B cell (primary cell): ENCODE data around the gene CPN1. TPM values are rescaled to one million over a fixed set of nuclear protein-coding genes. Genes with fewer than 3 reads are reported as not detected.

Source experiments
- ATAC-seq: fragments of 200-7000 bp; cut with Tn5 transposase; one replicate; pipeline ENCODE4 v1.10.0; 2021; ENCODE audit warnings: low read depth, mild to moderate bottlenecking, moderate number of reproducible peaks, moderate library complexity
- CTCF ChIA-PET: fragments of 350-600 bp; sonication (Branson Sonifier 250); formaldehyde crosslinking; loops from one replicate; lab custom pipeline; 2021; ENCODE audit warnings: antibody characterized with exemption, inconsistent platforms; lab: Charles Lee
- POLR2A ChIA-PET: fragments of 350-600 bp; sonication (Branson Sonifier 250); formaldehyde crosslinking; loops from one replicate; lab custom pipeline; 2021; ENCODE audit warnings: antibody characterized with exemption; lab: Charles Lee
- DNase-seq: peaks from one replicate; pipeline ENCODE4 v3.0.0; 2013
- H2AFZ ChIP-seq: 2 replicates; pipeline ENCODE4 v1.6.1; 2012; ENCODE audit warnings: mild to moderate bottlenecking, low read depth, low read length; ENCODE audit not compliant: insufficient read depth, poor library complexity, severe bottlenecking
- H3K27ac ChIP-seq, 2 donors: 1 replicate in 1 of 2; 2 replicates in 1 of 2; pipeline ENCODE4 v1.5.1; 2012 to 2013; ENCODE audit warnings: low read length in 2 of 2, mild to moderate bottlenecking in 2 of 2, moderate library complexity in 1 of 2
- H3K27me3 ChIP-seq, 4 experiments: fragments of 200-600 bp in 1 of 4; sonication (generic) in 1 of 4; replicated peaks in 1 of 4; 1 replicate in 2 of 4; 2 replicates in 2 of 4; pipeline versions ENCODE4 v1.6.1 to v1.7.0; 2013 to 2016; ENCODE audit warnings: low read length in 3 of 4, mild to moderate bottlenecking in 2 of 4, mixed read lengths in 1 of 4, moderate library complexity in 1 of 4; ENCODE audit not compliant: insufficient read depth in 4 of 4, control insufficient read depth in 3 of 4; ENCODE audit errors: control extremely low read depth in 1 of 4
- H3K36me3 ChIP-seq, 2 experiments: replicated peaks in 1 of 2; 1 replicate in 1 of 2; 2 replicates in 1 of 2; pipeline versions ENCODE4 v1.6.1 to v1.7.1; 2013; ENCODE audit warnings: low read length in 1 of 2; ENCODE audit not compliant: insufficient read depth in 2 of 2, control insufficient read depth in 1 of 2; ENCODE audit errors: control extremely low read depth in 1 of 2, extremely low read depth in 1 of 2
- H3K4me1 ChIP-seq, 2 donors: fragments of 200-600 bp in 1 of 2; sonication (generic) in 1 of 2; 1 replicate in 1 of 2; 2 replicates in 1 of 2; pipeline versions ENCODE4 v1.5.1 to v1.6.1; 2013 to 2017; ENCODE audit warnings: low read length in 2 of 2; ENCODE audit not compliant: control insufficient read depth in 2 of 2, insufficient read depth in 2 of 2
- H3K4me2 ChIP-seq: replicated peaks from 2 replicates; pipeline ENCODE3; 2012; ENCODE audit warnings: mild to moderate bottlenecking, low read depth, low read length; ENCODE audit not compliant: poor library complexity, severe bottlenecking
- H3K4me3 ChIP-seq, 5 experiments: fragments of 200-600 bp in 1 of 5; sonication (generic) in 1 of 5; 1 replicate in 3 of 5; 2 replicates in 2 of 5; pipeline versions ENCODE4 v1.5.1 to v1.7.0; 2011 to 2016; ENCODE audit warnings: low read length in 4 of 5, mild to moderate bottlenecking in 4 of 5, low read depth in 2 of 5, control low read depth in 1 of 5, moderate library complexity in 1 of 5; ENCODE audit not compliant: insufficient read depth in 1 of 5; ENCODE audit errors: control extremely low read depth in 1 of 5, extremely low read depth in 1 of 5
- H3K79me2 ChIP-seq: fragments of 200-600 bp; sonication (generic); one replicate; pipeline ENCODE4 v1.6.0; 2016; ENCODE audit warnings: low read length; ENCODE audit not compliant: control insufficient read depth, insufficient read depth
- H3K9ac ChIP-seq: fragments of 200-600 bp; sonication (generic); 2 replicates; pipeline ENCODE4 v1.6.1; 2017; ENCODE audit warnings: mild to moderate bottlenecking, low read length, moderate library complexity
- H3K9me3 ChIP-seq, 3 donors: one replicate each; pipeline versions ENCODE4 v1.6.1 to v1.7.1; 2013; ENCODE audit warnings: low read length in 2 of 3; ENCODE audit not compliant: control insufficient read depth in 2 of 3, insufficient read depth in 1 of 3; ENCODE audit errors: control extremely low read depth in 1 of 3
- H4K20me1 ChIP-seq: 2 replicates; pipeline ENCODE4 v1.6.0; 2012; ENCODE audit warnings: mild to moderate bottlenecking, low read length; ENCODE audit not compliant: insufficient read depth, control insufficient read depth, poor library complexity, severe bottlenecking
- H3K27ac Mint-ChIP-seq: one replicate; pipeline ENCODE4 v1.8.0; 2021; ENCODE audit warnings: mixed read lengths
- H3K27me3 Mint-ChIP-seq: one replicate; pipeline ENCODE4 v1.8.0; 2021; ENCODE audit warnings: mixed read lengths
- H3K4me1 Mint-ChIP-seq: one replicate; pipeline ENCODE4 v1.8.0; 2021; ENCODE audit warnings: mixed read lengths
- H3K4me3 Mint-ChIP-seq: one replicate; pipeline ENCODE4 v1.8.0; 2021; ENCODE audit warnings: mixed read lengths
- H3K9me3 Mint-ChIP-seq: one replicate; pipeline ENCODE4 v1.8.0; 2022; ENCODE audit warnings: mixed read lengths; ENCODE audit not compliant: insufficient read depth
- EZH2 ChIP-seq: IDR thresholded peaks from 2 replicates; pipeline ENCODE4 v1.6.1; 2012; ENCODE audit warnings: borderline replicate concordance, low read depth, mild to moderate bottlenecking, moderate library complexity, low read length; ENCODE audit not compliant: insufficient read depth, poor library complexity, severe bottlenecking
- WGBS: methylation state at CpG from one replicate; pipeline ENCODE4 v1.1.5; 2013; ENCODE audit warnings: missing lambda C conversion rate; ENCODE audit not compliant: insufficient coverage; 5-methylcytosine and 5-hydroxymethylcytosine counted together
- intact Hi-C: fragments of 100-400 bp; cut with micrococcal nuclease; formaldehyde crosslinking; loops from one replicate; pipeline ENCODE4 v1.10.0; 2022
- polyA plus RNA-seq: library from polyadenylated mRNA; depleted of rRNA; stranded (reverse); fragments of >200 nt; gene quantifications from 2 replicates; pipeline ENCODE4 v1.2.3, GENCODE V29; 2012
- total RNA-seq, 2 donors: library from RNA; stranded (reverse); fragments of 120-200 nt in 1 of 2; gene quantifications; 1 replicate in 1 of 2; 2 replicates in 1 of 2; pipeline versions ENCODE4 v1.2.3 to v1.2.4, GENCODE V29; 2013 to 2022
- TF ChIP-seq, protein P1 (sequence below): fragments of 200-600 bp; IDR thresholded peaks from one replicate; pipeline ENCODE4 v1.8.0; 2022; ENCODE audit warnings: antibody characterized with exemption, mild to moderate bottlenecking

The CPN1 gene
- total and polyA plus RNA-seq, 2 donors (not counting 1 experiment from before 2014, with no cell fraction given): not detected

DNA sequence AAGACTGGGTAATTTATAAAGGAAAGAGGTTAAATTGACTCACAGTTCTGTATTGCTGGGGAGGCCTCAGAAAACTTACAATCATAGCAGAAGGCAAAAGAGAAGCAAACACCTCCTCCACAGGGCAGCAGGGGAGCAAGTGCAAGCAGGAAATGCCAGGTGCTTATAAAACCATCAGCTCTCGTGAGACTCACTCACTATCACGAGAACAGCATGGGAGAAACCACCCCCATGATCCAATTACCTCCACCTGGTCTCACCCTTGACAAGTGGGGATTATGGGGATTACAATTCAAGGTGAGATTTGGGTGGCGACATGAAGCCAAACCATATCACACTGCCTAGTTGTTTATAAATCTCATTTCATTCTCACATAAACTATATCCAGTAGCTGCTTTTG lies 28.0 kb upstream of the CPN1 start:
- Histone ChIP-seq H3K27me3 (peaks cover 0 to 5% (median 2%) of the 10 kb centered on the region in 4 experiments), H3K79me2 (no peaks in the 10 kb centered on the region), H3K4me1 (no peaks in the 10 kb centered on the region), H3K9me3 (no peaks in the 10 kb centered on the region), H4K20me1 (no peaks in the 10 kb centered on the region), H3K27ac (no peak overlapping the region), H3K4me2 (no peak overlapping the region), H2AFZ (no peak overlapping the region), H3K4me3 (no peak overlapping the region), H3K36me3 (no peaks in the 10 kb centered on the region), H3K9ac (no peak overlapping the region)
- no CpG with 5 or more reads among the region's 3 CpGs for whole genome bisulfite sequencing
- intact Hi-C loops: no loop called here
- Mint-ChIP-seq H3K9me3 (no peaks in the 10 kb centered on the region), H3K4me3 (no peak overlapping the region), H3K4me1 (no peaks in the 10 kb centered on the region), H3K27ac (no peak overlapping the region), H3K27me3 (peaks cover 20% of the 10 kb centered on the region)
- ATAC-seq (no peak), DNase-seq (no peak)
- TF ChIP-seq, protein P1, sequence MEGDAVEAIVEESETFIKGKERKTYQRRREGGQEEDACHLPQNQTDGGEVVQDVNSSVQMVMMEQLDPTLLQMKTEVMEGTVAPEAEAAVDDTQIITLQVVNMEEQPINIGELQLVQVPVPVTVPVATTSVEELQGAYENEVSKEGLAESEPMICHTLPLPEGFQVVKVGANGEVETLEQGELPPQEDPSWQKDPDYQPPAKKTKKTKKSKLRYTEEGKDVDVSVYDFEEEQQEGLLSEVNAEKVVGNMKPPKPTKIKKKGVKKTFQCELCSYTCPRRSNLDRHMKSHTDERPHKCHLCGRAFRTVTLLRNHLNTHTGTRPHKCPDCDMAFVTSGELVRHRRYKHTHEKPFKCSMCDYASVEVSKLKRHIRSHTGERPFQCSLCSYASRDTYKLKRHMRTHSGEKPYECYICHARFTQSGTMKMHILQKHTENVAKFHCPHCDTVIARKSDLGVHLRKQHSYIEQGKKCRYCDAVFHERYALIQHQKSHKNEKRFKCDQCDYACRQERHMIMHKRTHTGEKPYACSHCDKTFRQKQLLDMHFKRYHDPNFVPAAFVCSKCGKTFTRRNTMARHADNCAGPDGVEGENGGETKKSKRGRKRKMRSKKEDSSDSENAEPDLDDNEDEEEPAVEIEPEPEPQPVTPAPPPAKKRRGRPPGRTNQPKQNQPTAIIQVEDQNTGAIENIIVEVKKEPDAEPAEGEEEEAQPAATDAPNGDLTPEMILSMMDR: no peak
- TF ChIP-seq EZH2: no peak
- ChIA-PET CTCF (no interaction called here), POLR2A (no interaction called here)

DNA sequence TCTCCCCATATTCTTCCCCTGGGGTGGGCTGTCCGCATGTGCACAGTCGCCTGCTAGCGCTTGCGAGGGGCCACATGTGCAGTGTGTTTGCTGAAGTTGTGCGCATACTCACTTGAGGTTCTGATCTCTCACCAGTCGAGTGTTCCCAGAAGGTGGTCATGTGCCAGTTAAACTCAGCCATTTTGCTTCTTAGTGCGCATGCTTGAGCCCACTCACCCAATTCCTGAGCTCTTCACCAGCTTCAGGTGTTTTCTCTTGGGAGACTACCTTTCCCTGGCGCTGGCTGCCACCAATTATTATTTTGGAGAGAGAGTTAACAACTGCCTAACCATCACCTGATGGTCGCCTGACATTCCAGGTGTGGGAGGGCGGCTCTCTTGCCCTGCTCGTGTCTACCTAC lies 25.2 kb upstream of the CPN1 start:
- Histone ChIP-seq H3K79me2 (no peaks in the 10 kb centered on the region), H2AFZ (no peak overlapping the region), H3K4me2 (no peak overlapping the region), H3K4me3 (no peak overlapping the region), H3K27ac (no peak overlapping the region), H4K20me1 (no peaks in the 10 kb centered on the region), H3K27me3 (peaks cover 0 to 9% (median 4%) of the 10 kb centered on the region in 4 experiments), H3K36me3 (no peaks in the 10 kb centered on the region), H3K9me3 (no peaks in the 10 kb centered on the region), H3K4me1 (no peaks in the 10 kb centered on the region), H3K9ac (no peak overlapping the region)
- TF ChIP-seq EZH2: no peak
- H3K27me3 Mint-ChIP-seq: peaks cover 29% of the 10 kb centered on the region
- no peak overlapping the region for H3K27ac Mint-ChIP-seq
- ChIA-PET CTCF (no interaction called here), POLR2A (no interaction called here)
- no peaks in the 10 kb centered on the region for H3K4me1 Mint-ChIP-seq
- H3K9me3 Mint-ChIP-seq: no peaks in the 10 kb centered on the region
- 96% methylated on average over 7 of the region's 11 CpGs for WGBS
- ATAC-seq: no peak
- no peak overlapping the region for H3K4me3 Mint-ChIP-seq
- no peak for DNase-seq
- intact Hi-C loops: no loop called here
